GM18499 (cell line): ENCODE results near the gene KRT75.

Source experiments
- ATAC-seq: cut with Tn5 transposase; IDR thresholded peaks from one replicate; pipeline ENCODE4 v1.9.1; 2021; ENCODE audit warnings: moderate number of reproducible peaks; ENCODE audit not compliant: insufficient read depth, unreplicated experiment

Gene KRT75

GRCh38 chr12:52440821-52441319 lies 6.7 kb upstream of the KRT75 start:
- ATAC-seq: no peak

- ATAC-seq: no peak
These were observed 5.7 kb upstream of the KRT75 start for GRCh38 chr12:52439845-52440244.

- no peak for ATAC-seq
These were observed 5.2 kb upstream of the KRT75 start for GRCh38 chr12:52439420-52439819.

GRCh38 chr12:52438305-52439301 lies 4.4 kb upstream of the KRT75 start:
- ATAC-seq: no peak

GRCh38 chr12:52437508-52437907 lies 3.3 kb upstream of the KRT75 start:
- ATAC-seq: no peak

GRCh38 chr12:52436828-52437474 lies 2.8 kb upstream of the KRT75 start:
- no peak for ATAC-seq

- ATAC-seq: no peak
These were observed 2.0 kb upstream of the KRT75 start for GRCh38 chr12:52436000-52436827.

GRCh38 chr12:52435659-52435999 lies 1.5 kb upstream of the KRT75 start:
- no peak for ATAC-seq

- no peak for ATAC-seq
These were observed 774 bp upstream of the KRT75 start for GRCh38 chr12:52434760-52435530.

GRCh38 chr12:52433501-52434080 lies 580 bp downstream of the KRT75 start:
- ATAC-seq: no peak

GRCh38 chr12:52432559-52433207 lies 1.5 kb downstream of the KRT75 start:
- no peak for ATAC-seq

- no peak for ATAC-seq
These were observed 6.0 kb downstream of the KRT75 start for GRCh38 chr12:52428121-52428520.

- no peak for ATAC-seq
These were observed 7.1 kb downstream of the KRT75 start for GRCh38 chr12:52427083-52427482.

GRCh38 chr12:52426034-52426433 lies 8.1 kb downstream of the KRT75 start:
- ATAC-seq: no peak

GRCh38 chr12:52425466-52425865 lies 8.7 kb downstream of the KRT75 start:
- no peak for ATAC-seq

GRCh38 chr12:52423661-52424500 lies 10.3 kb downstream of the KRT75 start:
- ATAC-seq: no peak

GRCh38 chr12:52423035-52423434 lies 11.1 kb downstream of the KRT75 start:
- ATAC-seq: no peak

- ATAC-seq: no peak
These were observed 14.5 kb downstream of the KRT75 start for GRCh38 chr12:52419656-52420055.
